ENCODE measurements around the gene BABAM2. TPM values are rescaled to one million over a fixed set of nuclear protein-coding genes. Genes with fewer than 3 reads are reported as not detected.

Gene BABAM2
- total and polyA plus RNA-seq, 4 donors = 17.2 to 53.8 (median 36.5) TPM

DNA sequence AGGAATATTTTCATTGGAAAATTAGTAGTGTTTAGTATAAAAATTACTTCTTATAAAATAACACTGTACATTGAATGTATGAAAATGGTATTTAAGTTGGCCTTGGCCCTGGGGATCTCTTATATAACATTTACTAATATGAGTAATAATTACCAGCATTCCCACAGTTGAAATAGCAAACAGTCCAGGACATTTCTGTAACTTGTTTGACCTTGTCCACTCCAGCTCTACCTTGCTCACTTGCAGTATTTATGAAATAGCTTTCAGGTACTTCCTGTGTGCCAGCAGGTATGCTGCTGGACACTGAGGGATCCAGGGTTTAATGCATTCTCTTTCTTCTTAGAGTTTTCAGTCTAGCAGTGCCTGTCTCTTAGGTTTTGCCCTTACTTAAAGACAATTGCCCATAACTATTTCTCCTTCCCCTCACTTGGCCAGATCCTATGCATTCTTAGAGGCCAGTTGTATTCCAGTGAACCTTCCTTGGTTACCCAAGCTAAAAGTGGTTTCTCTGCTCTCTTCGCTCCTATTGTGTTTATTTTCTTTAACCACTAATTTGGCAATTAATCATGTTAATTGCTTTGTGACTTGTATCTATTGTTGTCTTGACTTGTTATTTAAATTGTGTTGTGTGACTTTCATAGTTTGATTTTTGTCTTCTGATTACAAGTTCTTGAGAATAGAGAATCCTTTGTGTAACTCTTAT, 25.9 kb downstream of the BABAM2 start:
- H3K27me3 ChIP-seq (ENCODE audit: control insufficient read depth in 1 of 2, insufficient read depth in 2 of 2, low read length in 1 of 2) = no peaks in the 10 kb centered on the region
- peaks cover 0 to 2% of the 10 kb centered on the region in 2 donors for H3K4me1 ChIP-seq (ENCODE audit: control insufficient read depth in 1 of 2, insufficient read depth in 2 of 2, low read length in 2 of 2)
- no peaks in the 10 kb centered on the region for H3K36me3 ChIP-seq (ENCODE audit: control insufficient read depth in 1 of 2, insufficient read depth in 2 of 2, low read length in 1 of 2)
- DNase-seq = no peak
- intact Hi-C loops (cut with DNase I) = no loop called here
- no peak overlapping the region for H3K27ac ChIP-seq (ENCODE audit: low read depth in 1 of 2, low read length in 2 of 2)
- no peaks in the 10 kb centered on the region for H3K9me3 ChIP-seq (ENCODE audit: control insufficient read depth, low read length)
- H3K4me3 ChIP-seq (ENCODE audit: low read length in 2 of 2) = no peak overlapping the region
- ATAC-seq (ENCODE audit: low FRiP score) = no peak
- WGBS, 2 donors = 94 to 98% methylated on average over 1 of the region's 1 CpG

- H3K36me3 ChIP-seq (ENCODE audit: control insufficient read depth in 1 of 2, insufficient read depth in 2 of 2, low read length in 1 of 2) = peaks cover 0 to under 1% of the 10 kb centered on the region in 2 donors
- no peaks in the 10 kb centered on the region for H3K9me3 ChIP-seq (ENCODE audit: control insufficient read depth, low read length)
- no peak overlapping the region for H3K27ac ChIP-seq (ENCODE audit: low read depth in 1 of 2, low read length in 2 of 2)
- ATAC-seq (ENCODE audit: low FRiP score) (no peak), DNase-seq (no peak)
- WGBS, 2 donors = 27% methylated on average over 4 of the region's 4 CpGs
- no peaks in the 10 kb centered on the region for H3K27me3 ChIP-seq (ENCODE audit: control insufficient read depth in 1 of 2, insufficient read depth in 2 of 2, low read length in 1 of 2)
- H3K4me3 ChIP-seq (ENCODE audit: low read length in 2 of 2) = no peak overlapping the region
- intact Hi-C loops (cut with DNase I) = no loop called here
- H3K4me1 ChIP-seq (ENCODE audit: control insufficient read depth in 1 of 2, insufficient read depth in 2 of 2, low read length in 2 of 2) = no peaks in the 10 kb centered on the region
These were observed 29.8 kb downstream of the BABAM2 start for GRCh38 chr2:27920148-27920885.

DNA sequence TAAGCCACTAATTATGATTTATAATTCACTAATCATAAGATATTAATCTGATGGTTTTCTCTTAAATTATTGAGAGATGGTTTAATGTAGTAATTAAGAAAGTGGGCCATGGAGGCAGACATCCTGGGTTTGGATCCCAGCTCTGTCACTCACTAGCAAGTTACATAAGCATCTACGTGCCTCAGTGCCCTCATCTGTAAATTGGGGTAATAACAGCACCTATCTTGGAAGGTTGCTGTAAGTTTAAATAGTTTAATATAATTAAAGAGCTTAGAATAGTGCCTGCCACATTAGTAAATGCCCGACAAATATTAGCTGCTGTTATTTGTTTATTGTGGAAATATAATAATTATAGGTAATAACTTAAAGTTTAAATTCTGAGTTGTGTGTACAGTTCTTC, 30.9 kb downstream of the BABAM2 start:
- 94 to 96% methylated on average over 2 of the region's 2 CpGs for WGBS, 2 donors
- ATAC-seq (ENCODE audit: low FRiP score) = no peak
- H3K4me3 ChIP-seq (ENCODE audit: low read length in 2 of 2) = no peak overlapping the region
- no peak for DNase-seq
- H3K9me3 ChIP-seq (ENCODE audit: control insufficient read depth, low read length) = no peaks in the 10 kb centered on the region
- H3K4me1 ChIP-seq (ENCODE audit: control insufficient read depth in 1 of 2, insufficient read depth in 2 of 2, low read length in 2 of 2) = no peaks in the 10 kb centered on the region
- no peaks in the 10 kb centered on the region for H3K27me3 ChIP-seq (ENCODE audit: control insufficient read depth in 1 of 2, insufficient read depth in 2 of 2, low read length in 1 of 2)
- intact Hi-C loops (cut with DNase I) = no loop called here
- peaks cover 0 to 2% of the 10 kb centered on the region in 2 donors for H3K36me3 ChIP-seq (ENCODE audit: control insufficient read depth in 1 of 2, insufficient read depth in 2 of 2, low read length in 1 of 2)
- H3K27ac ChIP-seq (ENCODE audit: low read depth in 1 of 2, low read length in 2 of 2) = no peak overlapping the region

- no peaks in the 10 kb centered on the region for H3K27me3 ChIP-seq (ENCODE audit: control insufficient read depth in 1 of 2, insufficient read depth in 2 of 2, low read length in 1 of 2)
- no peaks in the 10 kb centered on the region for H3K4me1 ChIP-seq (ENCODE audit: control insufficient read depth in 1 of 2, insufficient read depth in 2 of 2, low read length in 2 of 2)
- WGBS, 2 donors = 89 to 90% methylated on average over 6 of the region's 6 CpGs
- no peak overlapping the region for H3K27ac ChIP-seq (ENCODE audit: low read depth in 1 of 2, low read length in 2 of 2)
- intact Hi-C loops (cut with DNase I) = no loop called here
- no peaks in the 10 kb centered on the region for H3K9me3 ChIP-seq (ENCODE audit: control insufficient read depth, low read length)
- ATAC-seq (ENCODE audit: low FRiP score) (no peak), DNase-seq (no peak)
- no peak overlapping the region for H3K4me3 ChIP-seq (ENCODE audit: low read length in 2 of 2)
- peaks cover 0 to 2% of the 10 kb centered on the region in 2 donors for H3K36me3 ChIP-seq (ENCODE audit: control insufficient read depth in 1 of 2, insufficient read depth in 2 of 2, low read length in 1 of 2)
These were observed 31.5 kb downstream of the BABAM2 start for GRCh38 chr2:27921880-27922547.

GRCh38 chr2:27922842-27923241, 32.3 kb downstream of the BABAM2 start:
- WGBS, 2 donors = 69 to 75% methylated on average over 1 of the region's 1 CpG
- H3K27ac ChIP-seq (ENCODE audit: low read depth in 1 of 2, low read length in 2 of 2) = no peak overlapping the region
- ATAC-seq (ENCODE audit: low FRiP score) = no peak
- H3K4me3 ChIP-seq (ENCODE audit: low read length in 2 of 2) = no peak overlapping the region
- DNase-seq = no peak
- no peaks in the 10 kb centered on the region for H3K9me3 ChIP-seq (ENCODE audit: control insufficient read depth, low read length)
- H3K27me3 ChIP-seq (ENCODE audit: control insufficient read depth in 1 of 2, insufficient read depth in 2 of 2, low read length in 1 of 2) = no peaks in the 10 kb centered on the region
- peaks cover 0 to 2% of the 10 kb centered on the region in 2 donors for H3K36me3 ChIP-seq (ENCODE audit: control insufficient read depth in 1 of 2, insufficient read depth in 2 of 2, low read length in 1 of 2)
- H3K4me1 ChIP-seq (ENCODE audit: control insufficient read depth in 1 of 2, insufficient read depth in 2 of 2, low read length in 2 of 2) = no peaks in the 10 kb centered on the region
- intact Hi-C loops (cut with DNase I) = no loop called here

- H3K27ac ChIP-seq (ENCODE audit: low read depth in 1 of 2, low read length in 2 of 2) = no peak overlapping the region
- intact Hi-C loops (cut with DNase I) = no loop called here
These were observed 35.4 kb downstream of the BABAM2 start for GRCh38 chr2:27925766-27926472.

DNA sequence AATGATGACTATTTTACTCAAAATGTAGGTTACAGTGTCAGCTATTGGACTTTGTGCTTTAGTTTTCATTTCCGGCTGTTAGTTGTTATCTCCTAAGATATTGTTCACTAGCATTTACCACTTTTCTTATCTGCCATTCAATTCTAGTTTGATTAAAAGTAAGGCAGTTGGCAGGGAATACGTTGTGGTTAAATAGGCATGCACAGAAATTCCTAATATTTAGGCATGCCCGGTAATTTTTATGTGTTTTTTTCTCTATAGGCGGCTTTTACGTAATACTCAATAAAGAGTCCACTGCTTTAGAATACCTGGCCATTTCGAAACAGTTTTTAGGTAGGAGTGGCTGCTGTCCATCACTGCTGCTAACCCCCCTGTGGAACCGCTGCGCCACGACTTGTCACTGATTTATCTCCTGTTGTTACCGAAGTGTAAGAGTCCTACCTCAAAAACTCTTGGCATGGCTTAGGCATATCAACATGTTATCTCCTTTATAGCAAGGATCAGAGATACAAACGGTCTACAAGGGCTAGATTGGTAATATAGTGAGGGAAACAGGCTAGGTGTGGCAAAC, 39.5 kb downstream of the BABAM2 start:
- peaks cover 0 to 2% of the 10 kb centered on the region in 2 donors for H3K36me3 ChIP-seq (ENCODE audit: control insufficient read depth in 1 of 2, insufficient read depth in 2 of 2, low read length in 1 of 2)
- H3K9me3 ChIP-seq (ENCODE audit: control insufficient read depth, low read length) = no peaks in the 10 kb centered on the region
- DNase-seq (no peak), ATAC-seq (ENCODE audit: low FRiP score) (no peak)
- no peaks in the 10 kb centered on the region for H3K27me3 ChIP-seq (ENCODE audit: control insufficient read depth in 1 of 2, insufficient read depth in 2 of 2, low read length in 1 of 2)
- no peaks in the 10 kb centered on the region for H3K4me1 ChIP-seq (ENCODE audit: control insufficient read depth in 1 of 2, insufficient read depth in 2 of 2, low read length in 2 of 2)
- H3K4me3 ChIP-seq (ENCODE audit: low read length in 2 of 2) = no peak overlapping the region
- 78 to 81% methylated on average over 11 of the region's 11 CpGs for WGBS, 2 donors
- intact Hi-C loops (cut with DNase I) = no loop called here
- H3K27ac ChIP-seq (ENCODE audit: low read depth in 1 of 2, low read length in 2 of 2) = no peak overlapping the region

More at GRCh38 chr2:27925766-27926472, 35.4 kb downstream of the BABAM2 start:
- no peak for DNase-seq
- no peak for ATAC-seq (ENCODE audit: low FRiP score)
- H3K27me3 ChIP-seq (ENCODE audit: control insufficient read depth in 1 of 2, insufficient read depth in 2 of 2, low read length in 1 of 2) = no peaks in the 10 kb centered on the region
- WGBS, 2 donors = 93 to 98% methylated on average over 4 of the region's 4 CpGs
- no peaks in the 10 kb centered on the region for H3K9me3 ChIP-seq (ENCODE audit: control insufficient read depth, low read length)
- H3K4me3 ChIP-seq (ENCODE audit: low read length in 2 of 2) = no peak overlapping the region
- H3K36me3 ChIP-seq (ENCODE audit: control insufficient read depth in 1 of 2, insufficient read depth in 2 of 2, low read length in 1 of 2) = peaks cover 0 to 2% of the 10 kb centered on the region in 2 donors
- no peaks in the 10 kb centered on the region for H3K4me1 ChIP-seq (ENCODE audit: control insufficient read depth in 1 of 2, insufficient read depth in 2 of 2, low read length in 2 of 2)

- no peak overlapping the region for H3K4me3 ChIP-seq (ENCODE audit: low read length in 2 of 2)
- H3K4me1 ChIP-seq (ENCODE audit: control insufficient read depth in 1 of 2, insufficient read depth in 2 of 2, low read length in 2 of 2) = no peaks in the 10 kb centered on the region
- H3K36me3 ChIP-seq (ENCODE audit: control insufficient read depth in 1 of 2, insufficient read depth in 2 of 2, low read length in 1 of 2) = no peaks in the 10 kb centered on the region
- 77 to 88% methylated on average over 4 of the region's 4 CpGs for WGBS, 2 donors
- DNase-seq = no peak
- ATAC-seq (ENCODE audit: low FRiP score) = no peak
- no peaks in the 10 kb centered on the region for H3K9me3 ChIP-seq (ENCODE audit: control insufficient read depth, low read length)
- no peak overlapping the region for H3K27ac ChIP-seq (ENCODE audit: low read depth in 1 of 2, low read length in 2 of 2)
- no peaks in the 10 kb centered on the region for H3K27me3 ChIP-seq (ENCODE audit: control insufficient read depth in 1 of 2, insufficient read depth in 2 of 2, low read length in 1 of 2)
- intact Hi-C loops (cut with DNase I) = no loop called here
These were observed 40.9 kb downstream of the BABAM2 start for GRCh38 chr2:27931361-27931950.
